Transverse colon (tissue), 4 donors: ENCODE measurements around the gene KRTAP10-11. TPM values are rescaled to one million over a fixed set of nuclear protein-coding genes. Genes with fewer than 3 reads are reported as not detected.
"Not testable (repeated sequence)": the region's sequence is repeated elsewhere in the genome, so short reads cannot be mapped to it uniquely, and the experiment has no call there.

Experiments
- DNase-seq: peaks from one replicate; pipeline ENCODE4 v3.0.0-alpha.2; 2019
- H3K27ac ChIP-seq, 4 donors: fragments of 200-600 bp; sonication (generic); 2 replicates each; pipeline ENCODE4 v1.5.1; 2016 to 2018; ENCODE audit warnings: inconsistent platforms in 4 of 4
- H3K27me3 ChIP-seq: fragments of 200-600 bp; sonication (generic); 2 replicates; pipeline ENCODE4 v1.5.1; 2017; ENCODE audit warnings: inconsistent platforms
- H3K36me3 ChIP-seq, 4 donors: fragments of 200-600 bp; sonication (generic); 2 replicates each; pipeline ENCODE4 v1.5.1; 2017 to 2019; ENCODE audit warnings: inconsistent platforms in 4 of 4
- H3K4me1 ChIP-seq, 4 donors: fragments of 200-600 bp; sonication (generic); 2 replicates each; pipeline ENCODE4 v1.5.1; 2017 to 2020; ENCODE audit warnings: inconsistent platforms in 4 of 4
- H3K4me3 ChIP-seq, 4 donors: fragments of 200-600 bp; sonication (generic); 1 replicate in 1 of 4; 2 replicates in 3 of 4; pipeline versions ENCODE4 v1.5.1 to v1.6.1; 2017 to 2019; ENCODE audit warnings: inconsistent platforms in 4 of 4
- H3K9me3 ChIP-seq, 2 donors: fragments of 200-600 bp; sonication (generic); 2 replicates each; pipeline ENCODE4 v1.5.1; 2017 to 2019; ENCODE audit warnings: inconsistent platforms in 2 of 2
- CTCF ChIP-seq, 5 experiments: fragments of 200-600 bp in 3 of 5; fragments of 450-650 bp in 2 of 5; sonication (generic) in 3 of 5; IDR thresholded peaks; 1 replicate in 2 of 5; 2 replicates in 3 of 5; pipeline ENCODE4 v1.5.1; 2016 to 2017; ENCODE audit warnings: antibody characterized with exemption in 5 of 5, inconsistent platforms in 3 of 5, mild to moderate bottlenecking in 2 of 5, moderate library complexity in 1 of 5
- EP300 ChIP-seq: sonication (generic); formaldehyde crosslinking; IDR thresholded peaks from one replicate; pipeline ENCODE4 v1.6.1; 2017; ENCODE audit warnings: antibody characterized with exemption, low read depth
- POLR2A ChIP-seq: fragments of 450-650 bp; IDR thresholded peaks from one replicate; pipeline ENCODE4 v1.6.1; 2016; ENCODE audit warnings: antibody characterized with exemption, mild to moderate bottlenecking, moderate library complexity
- POLR2AphosphoS5 ChIP-seq, 3 donors: sonication (generic); formaldehyde crosslinking; IDR thresholded peaks; one replicate each; pipeline ENCODE4 v1.6.1; 2016; ENCODE audit warnings: antibody characterized with exemption in 3 of 3
- WGBS, 2 donors: methylation state at CpG; one replicate each; pipeline ENCODE4 v1.1.5; 2018; ENCODE audit warnings: low coverage in 1 of 2; 5-methylcytosine and 5-hydroxymethylcytosine counted together
- in situ Hi-C, 4 donors: fragments of 200-750 bp; cut with MboI; loops; one replicate each; pipeline versions ENCODE4 v1.15.0 to v1.15.1; 2017; ENCODE audit warnings: low sequenced_read_pairs in 3 of 4, low pct_ligation_motif_present in 1 of 4, low pct_unique_long_range_greater_than_20kb in 1 of 4
- intact Hi-C: fragments of 100-400 bp; cut with DNase I; formaldehyde crosslinking; loops from one replicate; pipeline ENCODE4 v1.15.1; 2023; ENCODE audit warnings: low total_unique reads
- total RNA-seq, 4 donors: library from RNA; depleted of rRNA; stranded (reverse); fragments of >200 nt; gene quantifications; one replicate each; pipeline ENCODE4 v1.1.0, GENCODE V29; 2016

The KRTAP10-11 gene
- total RNA-seq, 4 donors from 2014 or later: not detected

GRCh38 chr21:44686843-44687561 is 40.8 kb downstream of the KRTAP10-11 start:
- DNase-seq: no peak
- Histone ChIP-seq H3K4me3 (no peak overlapping the region), H3K36me3 (no peaks in the 10 kb centered on the region), H3K27me3 (peaks cover 31% of the 10 kb centered on the region), H3K4me1 (no peaks in the 10 kb centered on the region), H3K27ac (no peak overlapping the region), H3K9me3 (no peaks in the 10 kb centered on the region)
- in situ Hi-C loops: loop anchor here in 2 of 4 donors (25.0 kb wide), 1 partner anchor 100 kb away; the partner anchor contains the start of genes KRTAP10-5 (in 2 of the 2) and KRTAP10-6 (in 2 of the 2)
- 79% methylated on average over 25 of the region's 25 CpGs; no CpG with 5 or more reads in 1 of the 2 donors for WGBS, 2 donors
- intact Hi-C loops: no loop called here
- TF ChIP-seq EP300 (no peak), POLR2A (no peak), POLR2AphosphoS5 (IDR thresholded peaks at IDR 0.05) (no peak), CTCF (IDR thresholded peaks at IDR 0.05) (no peak)

DNA sequence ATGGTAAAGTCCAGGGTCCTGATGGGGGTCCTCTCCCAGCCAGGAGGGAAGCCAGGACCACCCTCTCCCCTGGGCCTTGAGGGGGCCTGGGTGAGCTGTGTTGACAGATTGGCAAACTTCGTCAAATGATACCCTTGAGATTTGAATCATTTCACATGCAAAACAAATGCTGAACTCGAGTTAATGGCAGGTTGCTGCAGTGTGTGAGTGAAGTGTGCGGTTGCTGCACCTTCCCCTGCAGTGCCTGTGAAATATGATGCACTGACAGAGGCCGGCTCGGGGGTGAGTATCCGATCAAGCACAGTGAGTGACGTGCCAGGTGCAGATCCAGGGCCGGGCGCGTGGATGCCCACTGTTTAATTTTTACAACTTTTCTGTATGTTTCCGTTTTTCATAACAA is 41.5 kb downstream of the KRTAP10-11 start:
- Histone ChIP-seq H3K36me3 (no peaks in the 10 kb centered on the region), H3K9me3 (peaks cover 2 to 3% of the 10 kb centered on the region in 2 donors), H3K27ac (no peak overlapping the region), H3K4me1 (no peaks in the 10 kb centered on the region), H3K27me3 (peaks cover 36% of the 10 kb centered on the region), H3K4me3 (no peak overlapping the region)
- 55 to 60% methylated on average over 7 to 11 of the region's 11 CpGs for WGBS, 2 donors
- in situ Hi-C loops: loop anchor here in 2 of 4 donors (25.0 kb wide), 1 partner anchor 100 kb away; the partner anchor contains the start of genes KRTAP10-5 (in 2 of the 2) and KRTAP10-6 (in 2 of the 2)
- DNase-seq: no peak
- intact Hi-C loops: no loop called here
- TF ChIP-seq POLR2AphosphoS5 (IDR thresholded peaks at IDR 0.05) (no peak), EP300 (no peak), POLR2A (no peak), CTCF (IDR thresholded peaks at IDR 0.05) (no peak)

DNA sequence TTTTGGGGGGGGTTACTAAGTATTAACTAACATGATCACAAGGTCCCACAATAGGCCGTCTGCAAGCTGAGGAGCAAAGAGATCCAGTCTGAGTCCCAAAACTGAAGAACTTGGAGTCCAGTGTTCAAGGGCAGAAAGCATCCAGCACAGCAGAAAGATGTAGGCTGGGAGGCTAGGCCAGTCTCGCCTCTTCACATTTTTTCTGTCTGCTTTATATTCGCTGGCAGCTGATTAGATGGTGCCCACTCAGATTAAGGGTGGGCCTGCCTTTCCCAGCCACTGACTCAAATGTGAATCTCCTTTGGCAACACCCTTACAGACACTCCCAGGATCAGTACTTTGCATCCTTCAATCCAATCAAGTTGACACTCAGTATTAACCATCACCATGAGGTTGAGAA is 43.5 kb downstream of the KRTAP10-11 start:
- H3K4me3 ChIP-seq, intact Hi-C loops, H3K27ac ChIP-seq, H3K4me1 ChIP-seq, H3K36me3 ChIP-seq, DNase-seq: not testable (repeated sequence)
- WGBS, 2 donors: 80% methylated on average over 3 of the region's 3 CpGs; no CpG with 5 or more reads in 1 of the 2 donors
- H3K9me3 ChIP-seq: peaks cover 10% of the 10 kb centered on the region in 2 donors
- H3K27me3 ChIP-seq: peaks cover 38% of the 10 kb centered on the region
- in situ Hi-C loops: loop anchor here in 2 of 4 donors (25.0 kb wide), 1 partner anchor 102 kb away; the partner anchor contains the start of genes KRTAP10-5 (in 2 of the 2) and KRTAP10-6 (in 2 of the 2)

GRCh38 chr21:44691686-44692085 is 45.5 kb downstream of the KRTAP10-11 start:
- H3K36me3 ChIP-seq: no peaks in the 10 kb centered on the region
- intact Hi-C loops (no loop called here), in situ Hi-C loops (loop anchor here in 2 of 4 donors (25.0 kb wide), 1 partner anchor 104 kb away; the partner anchor contains the start of genes KRTAP10-5 (in 2 of the 2) and KRTAP10-6 (in 2 of the 2))
- TF ChIP-seq CTCF (IDR thresholded peaks at IDR 0.05) (no peak), POLR2AphosphoS5 (IDR thresholded peaks at IDR 0.05) (no peak), EP300 (no peak), POLR2A (no peak)
- no peak overlapping the region for H3K27ac ChIP-seq
- H3K27me3 ChIP-seq: peaks cover 52% of the 10 kb centered on the region
- H3K9me3 ChIP-seq: peaks cover 10% of the 10 kb centered on the region in 2 donors
- WGBS, 2 donors: 48 to 50% methylated on average over 2 of the region's 2 CpGs
- H3K4me3 ChIP-seq: no peak overlapping the region
- H3K4me1 ChIP-seq: no peaks in the 10 kb centered on the region
- no peak for DNase-seq
